LNCaP clone FGC (cell line): ENCODE data around the gene SCAMP4.
"Not testable (repeated sequence)": the region's sequence is repeated elsewhere in the genome, so short reads cannot be mapped to it uniquely, and the experiment has no call there.

Experiments used
- DNase-seq: peaks from one replicate; pipeline ENCODE4 v3.0.0-alpha.2; 2011; ENCODE audit warnings: low read depth
- H3K4me3 ChIP-seq: 2 replicates; pipeline ENCODE4 v1.5.1; 2011; ENCODE audit warnings: mild to moderate bottlenecking, low read depth, low read length, control low read depth
- CTCF ChIP-seq: IDR thresholded peaks from 2 replicates; pipeline ENCODE4 v1.5.1; 2012; ENCODE audit warnings: mild to moderate bottlenecking; ENCODE audit not compliant: control insufficient read depth, insufficient read depth; ENCODE audit errors: extremely low read depth

The SCAMP4 gene

GRCh38 chr19:1868971-1869370, 36.2 kb upstream of the SCAMP4 start:
- no peak for DNase-seq
- no peak for TF ChIP-seq CTCF
- H3K4me3 ChIP-seq, result no peak overlapping the region

- peak; percentile 34 for DNase-seq
- no peak overlapping the region for H3K4me3 ChIP-seq
- 0 out of 2 replicates have a peak, but pooled peaks have one; percentile 22 for TF ChIP-seq CTCF
These were observed 34.0 kb upstream of the SCAMP4 start for GRCh38 chr19:1871140-1871597.

GRCh38 chr19:1871630-1872029, 33.6 kb upstream of the SCAMP4 start:
- H3K4me3 ChIP-seq, result no peak overlapping the region
- TF ChIP-seq CTCF, result no peak
- DNase-seq, result no peak

- no peak for TF ChIP-seq CTCF
- DNase-seq, result no peak
- H3K4me3 ChIP-seq, result peak overlapping the region; percentile 99
These were observed 32.2 kb upstream of the SCAMP4 start for GRCh38 chr19:1872807-1873523.

GRCh38 chr19:1873524-1874473, 31.4 kb upstream of the SCAMP4 start:
- peak overlapping the region; percentile 99 for H3K4me3 ChIP-seq
- no peak for TF ChIP-seq CTCF

GRCh38 chr19:1874554-1875185, 30.5 kb upstream of the SCAMP4 start:
- peak overlapping the region; percentile 99 for H3K4me3 ChIP-seq
- no peak for DNase-seq
- no peak for TF ChIP-seq CTCF

More at GRCh38 chr19:1873524-1874473, 31.4 kb upstream of the SCAMP4 start:
- DNase-seq, result no peak

GRCh38 chr19:1875265-1875645, 29.9 kb upstream of the SCAMP4 start:
- DNase-seq, result not testable (repeated sequence)
- peak overlapping the region; percentile 99 for H3K4me3 ChIP-seq
